A549 (cell line): Measurements from ENCODE around the gene GPD2. TPM values are rescaled to one million over a fixed set of nuclear protein-coding genes. Genes with fewer than 3 reads are reported as not detected.

Experiments used
- ATAC-seq, 2 experiments: fragments of 200-7000 bp in 1 of 2; fragments of >200 bp in 1 of 2; cut with Nextera tagmentation in 1 of 2; cut with Tn5 transposase in 1 of 2; 3 replicates each; pipeline versions ENCODE4 v1.8.0 to v1.9.1; 2018 to 2020; ENCODE audit warnings: mild to moderate bottlenecking in 1 of 2, moderate library complexity in 1 of 2
- CTCF ChIA-PET: fragments of 300-600 bp; sonication (Branson Sonifier 250); formaldehyde crosslinking; extraction: SDS; loops from one replicate; lab custom pipeline; 2021; ENCODE audit warnings: antibody characterized with exemption, inconsistent platforms; lab: Yijun Ruan, JAX
- POLR2A ChIA-PET: fragments of 350-600 bp; formaldehyde crosslinking; extraction: SDS; loops from one replicate; lab custom pipeline; 2021; ENCODE audit warnings: antibody characterized with exemption, inconsistent platforms; lab: Yijun Ruan, JAX
- DNase-seq, 2 experiments: peaks; one replicate each; pipeline versions ENCODE4 v3.0.0 to v3.0.0-alpha.2; 2011 to 2016; ENCODE audit warnings: low read depth in 1 of 2, low spot score in 1 of 2
- FAIRE-seq: peaks from 2 replicates; lab custom pipeline; 2011; peaks lifted over from hg19 to GRCh38; lab: Jason Lieb, UNC
- H3K27ac ChIP-seq, 2 experiments: fragments of >200 bp; sonication (Bioruptor Twin); formaldehyde crosslinking; 3 replicates each; pipeline ENCODE4 v1.5.1; 2016 to 2017
- H3K4me1 ChIP-seq: fragments of >200 bp; sonication (Bioruptor Twin); formaldehyde crosslinking; 3 replicates; pipeline ENCODE4 v1.6.1; 2016
- H3K4me2 ChIP-seq: fragments of >200 bp; sonication (Bioruptor Twin); formaldehyde crosslinking; 3 replicates; pipeline ENCODE4 v1.6.1; 2016
- H3K4me3 ChIP-seq: fragments of >200 bp; sonication (Bioruptor Twin); formaldehyde crosslinking; 3 replicates; pipeline ENCODE4 v1.5.1; 2016
- H3K9me3 ChIP-seq: fragments of >200 bp; sonication (Bioruptor Twin); formaldehyde crosslinking; 3 replicates; pipeline ENCODE4 v1.6.1; 2016
- CBX8 ChIP-seq: fragments of 200-600 bp; sonication (generic); IDR thresholded peaks from 2 replicates; pipeline ENCODE4 v1.6.1; 2016
- CEBPB ChIP-seq, 2 experiments: fragments of >200 bp in 1 of 2; sonication (Bioruptor Twin) in 1 of 2; formaldehyde crosslinking in 1 of 2; IDR thresholded peaks; 2 replicates each; pipeline ENCODE4 v1.6.1; 2012 to 2016
- CHD2 ChIP-seq: fragments of 150-350 bp; IDR thresholded peaks from 2 replicates; pipeline ENCODE4 v1.6.1; 2014; ENCODE audit warnings: low read length; ENCODE audit not compliant: partially characterized antibody
- HOXB13 ChIP-seq: fragments of 250-450 bp; sonication (Bioruptor Pico); IDR thresholded peaks from 2 replicates; pipeline ENCODE4 v1.5.0; 2020; ENCODE audit warnings: low read depth, mild to moderate bottlenecking, moderate library complexity
- MAFK ChIP-seq: fragments of 450-650 bp; IDR thresholded peaks from 2 replicates; pipeline ENCODE4 v1.6.1; 2014; ENCODE audit not compliant: partially characterized antibody
- NR3C1 ChIP-seq: fragments of >200 bp; sonication (Bioruptor Twin); formaldehyde crosslinking; IDR thresholded peaks from 3 replicates; pipeline ENCODE4 v1.6.1; 2017
- PHF8 ChIP-seq: fragments of 200-600 bp; sonication (generic); IDR thresholded peaks from 2 replicates; pipeline ENCODE4 v1.6.1; 2016; ENCODE audit warnings: low read depth, mild to moderate bottlenecking, antibody characterized with exemption, moderate library complexity, borderline replicate concordance
- RCOR1 ChIP-seq: fragments of 150-350 bp; IDR thresholded peaks from 2 replicates; pipeline ENCODE4 v1.6.1; 2014; ENCODE audit warnings: antibody characterized with exemption, low read length, low read depth
- TFCP2L1 ChIP-seq: fragments of 250-450 bp; sonication (Bioruptor Pico); IDR thresholded peaks from 2 replicates; pipeline ENCODE4 v1.5.0; 2021; ENCODE audit warnings: mild to moderate bottlenecking
- ZC3H11A ChIP-seq: fragments of 450-650 bp; IDR thresholded peaks from 2 replicates; pipeline ENCODE4 v1.6.1; 2014; ENCODE audit warnings: antibody characterized with exemption, mild to moderate bottlenecking
- ZSCAN20 ChIP-seq: fragments of 250-450 bp; sonication (Bioruptor Pico); IDR thresholded peaks from 2 replicates; pipeline ENCODE4 v1.8.0; 2022; ENCODE audit warnings: mild to moderate bottlenecking, moderate library complexity
- WGBS: methylation state at CpG from one replicate; pipeline ENCODE4 v1.1.6; 2017; ENCODE audit errors: missing lambda C conversion rate; 5-methylcytosine and 5-hydroxymethylcytosine counted together
- polyA plus RNA-seq, 4 experiments: library from polyadenylated mRNA; depleted of rRNA in 3 of 4; stranded (reverse); fragments of >200 nt; fragmentation: RNase III in 1 of 4; extraction: RNeasy Plus Mini Kit Qiagen cat#74134 plus additional on column Dnase treatment in 1 of 4; gene quantifications; 2 replicates in 3 of 4; 3 replicates in 1 of 4; pipeline ENCODE4 v1.2.3, GENCODE V29; 2011 to 2017
- TF ChIP-seq, protein P1 (sequence below): fragments of 450-650 bp; IDR thresholded peaks from 2 replicates; pipeline ENCODE4 v1.6.1; 2014; ENCODE audit warnings: antibody characterized with exemption
- TF ChIP-seq, protein P2 (sequence below): fragments of 150-350 bp; IDR thresholded peaks from 2 replicates; pipeline ENCODE4 v1.6.1; 2014; ENCODE audit warnings: low read depth, mild to moderate bottlenecking, low read length
- TF ChIP-seq, protein P3 (sequence below): IDR thresholded peaks from 2 replicates; pipeline ENCODE4 v1.6.1; 2012; ENCODE audit warnings: low read depth, borderline replicate concordance
- TF ChIP-seq, protein P4 (sequence below): fragments of 200-600 bp; sonication (generic); IDR thresholded peaks from 2 replicates; pipeline ENCODE4 v1.6.1; 2016; ENCODE audit warnings: antibody characterized with exemption, mild to moderate bottlenecking, moderate library complexity
- TF ChIP-seq, protein P5 (sequence below): fragments of >200 bp; sonication (Bioruptor Twin); formaldehyde crosslinking; IDR thresholded peaks from 3 replicates; pipeline ENCODE4 v1.5.1; 2016

GPD2 gene
- polyA plus RNA-seq, 2 of the 4 experiments (the other 2 are of a cell fraction), result 26.6 to 39.6 TPM

DNA sequence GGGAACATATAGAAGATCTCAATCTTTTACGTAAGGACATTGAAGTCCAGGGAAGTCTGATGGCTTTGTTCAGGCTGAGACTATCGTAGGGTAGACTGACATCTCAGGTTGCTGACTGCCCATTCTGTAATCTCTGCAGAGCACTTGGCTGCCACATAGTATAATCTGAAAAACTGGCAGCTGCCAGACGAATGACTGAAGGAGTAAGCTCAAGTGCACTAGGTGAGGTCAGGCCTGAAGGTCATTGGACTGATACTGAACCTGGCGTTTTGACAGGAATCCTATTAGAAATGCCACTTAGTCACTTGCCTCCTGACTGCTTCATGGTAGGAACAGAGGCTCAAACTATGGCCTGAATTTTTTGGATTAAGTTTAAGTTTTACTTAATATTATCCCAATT, 23.5 kb downstream of the GPD2 start:
- H3K9me3 ChIP-seq, result no peaks in the 10 kb centered on the region
- DNase-seq, result no peak
- CTCF ChIA-PET, result interaction anchor here (0.5 to 0.6 kb wide), 2 partner anchors 12 to 437 kb away, joined by 3 read pairs; no protein-coding TSS in a partner anchor
- POLR2A ChIA-PET, result no interaction called here
- 54% methylated on average over 4 of the region's 4 CpGs for WGBS
- no peak for FAIRE-seq
- peaks cover 80% of the 10 kb centered on the region for H3K4me1 ChIP-seq
- H3K27ac ChIP-seq, result no peak overlapping the region
- H3K4me2 ChIP-seq, result peak overlapping the region; percentile 21
- no peak overlapping the region for H3K4me3 ChIP-seq
- no peak for ATAC-seq
- TF ChIP-seq HOXB13 (CRISPR knock-in tag) (no peak), PHF8 (no peak), NR3C1 (no peak), RCOR1 (no peak), ZC3H11A (no peak), MAFK (no peak), CBX8 (no peak), ZSCAN20 (CRISPR knock-in tag) (no peak), TFCP2L1 (CRISPR knock-in tag) (no peak), CHD2 (no peak)
- TF ChIP-seq, protein P1, sequence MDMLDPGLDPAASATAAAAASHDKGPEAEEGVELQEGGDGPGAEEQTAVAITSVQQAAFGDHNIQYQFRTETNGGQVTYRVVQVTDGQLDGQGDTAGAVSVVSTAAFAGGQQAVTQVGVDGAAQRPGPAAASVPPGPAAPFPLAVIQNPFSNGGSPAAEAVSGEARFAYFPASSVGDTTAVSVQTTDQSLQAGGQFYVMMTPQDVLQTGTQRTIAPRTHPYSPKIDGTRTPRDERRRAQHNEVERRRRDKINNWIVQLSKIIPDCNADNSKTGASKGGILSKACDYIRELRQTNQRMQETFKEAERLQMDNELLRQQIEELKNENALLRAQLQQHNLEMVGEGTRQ, result no peak
- TF ChIP-seq, protein P2, sequence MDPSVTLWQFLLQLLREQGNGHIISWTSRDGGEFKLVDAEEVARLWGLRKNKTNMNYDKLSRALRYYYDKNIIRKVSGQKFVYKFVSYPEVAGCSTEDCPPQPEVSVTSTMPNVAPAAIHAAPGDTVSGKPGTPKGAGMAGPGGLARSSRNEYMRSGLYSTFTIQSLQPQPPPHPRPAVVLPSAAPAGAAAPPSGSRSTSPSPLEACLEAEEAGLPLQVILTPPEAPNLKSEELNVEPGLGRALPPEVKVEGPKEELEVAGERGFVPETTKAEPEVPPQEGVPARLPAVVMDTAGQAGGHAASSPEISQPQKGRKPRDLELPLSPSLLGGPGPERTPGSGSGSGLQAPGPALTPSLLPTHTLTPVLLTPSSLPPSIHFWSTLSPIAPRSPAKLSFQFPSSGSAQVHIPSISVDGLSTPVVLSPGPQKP, result no peak
- TF ChIP-seq, protein P3, sequence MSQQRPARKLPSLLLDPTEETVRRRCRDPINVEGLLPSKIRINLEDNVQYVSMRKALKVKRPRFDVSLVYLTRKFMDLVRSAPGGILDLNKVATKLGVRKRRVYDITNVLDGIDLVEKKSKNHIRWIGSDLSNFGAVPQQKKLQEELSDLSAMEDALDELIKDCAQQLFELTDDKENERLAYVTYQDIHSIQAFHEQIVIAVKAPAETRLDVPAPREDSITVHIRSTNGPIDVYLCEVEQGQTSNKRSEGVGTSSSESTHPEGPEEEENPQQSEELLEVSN, result no peak
- TF ChIP-seq, protein P4, sequence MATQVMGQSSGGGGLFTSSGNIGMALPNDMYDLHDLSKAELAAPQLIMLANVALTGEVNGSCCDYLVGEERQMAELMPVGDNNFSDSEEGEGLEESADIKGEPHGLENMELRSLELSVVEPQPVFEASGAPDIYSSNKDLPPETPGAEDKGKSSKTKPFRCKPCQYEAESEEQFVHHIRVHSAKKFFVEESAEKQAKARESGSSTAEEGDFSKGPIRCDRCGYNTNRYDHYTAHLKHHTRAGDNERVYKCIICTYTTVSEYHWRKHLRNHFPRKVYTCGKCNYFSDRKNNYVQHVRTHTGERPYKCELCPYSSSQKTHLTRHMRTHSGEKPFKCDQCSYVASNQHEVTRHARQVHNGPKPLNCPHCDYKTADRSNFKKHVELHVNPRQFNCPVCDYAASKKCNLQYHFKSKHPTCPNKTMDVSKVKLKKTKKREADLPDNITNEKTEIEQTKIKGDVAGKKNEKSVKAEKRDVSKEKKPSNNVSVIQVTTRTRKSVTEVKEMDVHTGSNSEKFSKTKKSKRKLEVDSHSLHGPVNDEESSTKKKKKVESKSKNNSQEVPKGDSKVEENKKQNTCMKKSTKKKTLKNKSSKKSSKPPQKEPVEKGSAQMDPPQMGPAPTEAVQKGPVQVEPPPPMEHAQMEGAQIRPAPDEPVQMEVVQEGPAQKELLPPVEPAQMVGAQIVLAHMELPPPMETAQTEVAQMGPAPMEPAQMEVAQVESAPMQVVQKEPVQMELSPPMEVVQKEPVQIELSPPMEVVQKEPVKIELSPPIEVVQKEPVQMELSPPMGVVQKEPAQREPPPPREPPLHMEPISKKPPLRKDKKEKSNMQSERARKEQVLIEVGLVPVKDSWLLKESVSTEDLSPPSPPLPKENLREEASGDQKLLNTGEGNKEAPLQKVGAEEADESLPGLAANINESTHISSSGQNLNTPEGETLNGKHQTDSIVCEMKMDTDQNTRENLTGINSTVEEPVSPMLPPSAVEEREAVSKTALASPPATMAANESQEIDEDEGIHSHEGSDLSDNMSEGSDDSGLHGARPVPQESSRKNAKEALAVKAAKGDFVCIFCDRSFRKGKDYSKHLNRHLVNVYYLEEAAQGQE, result no peak

DNA sequence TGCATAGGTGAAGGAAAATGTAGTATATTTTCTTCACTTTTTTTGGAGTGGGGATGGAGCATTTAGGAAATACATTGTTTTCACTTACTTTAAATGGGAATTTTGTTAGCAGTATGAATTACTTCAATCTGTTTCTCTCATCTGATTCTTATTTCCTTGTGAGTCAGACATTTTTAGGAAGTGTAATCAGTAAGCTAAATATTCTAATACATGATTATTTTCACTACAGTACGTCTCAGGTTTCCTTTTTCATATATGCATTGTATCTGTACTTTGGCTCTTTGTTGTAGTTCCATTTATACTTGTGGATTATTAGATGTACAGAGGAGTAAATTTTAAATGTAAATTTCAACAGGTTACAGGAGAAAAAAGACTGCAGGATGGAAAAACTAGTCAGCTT, 27.9 kb downstream of the GPD2 start:
- TF ChIP-seq RCOR1 (no peak), CEBPB (IDR thresholded peaks at IDR 0.05) (no peak), CHD2 (no peak)
- TF ChIP-seq, protein P5, sequence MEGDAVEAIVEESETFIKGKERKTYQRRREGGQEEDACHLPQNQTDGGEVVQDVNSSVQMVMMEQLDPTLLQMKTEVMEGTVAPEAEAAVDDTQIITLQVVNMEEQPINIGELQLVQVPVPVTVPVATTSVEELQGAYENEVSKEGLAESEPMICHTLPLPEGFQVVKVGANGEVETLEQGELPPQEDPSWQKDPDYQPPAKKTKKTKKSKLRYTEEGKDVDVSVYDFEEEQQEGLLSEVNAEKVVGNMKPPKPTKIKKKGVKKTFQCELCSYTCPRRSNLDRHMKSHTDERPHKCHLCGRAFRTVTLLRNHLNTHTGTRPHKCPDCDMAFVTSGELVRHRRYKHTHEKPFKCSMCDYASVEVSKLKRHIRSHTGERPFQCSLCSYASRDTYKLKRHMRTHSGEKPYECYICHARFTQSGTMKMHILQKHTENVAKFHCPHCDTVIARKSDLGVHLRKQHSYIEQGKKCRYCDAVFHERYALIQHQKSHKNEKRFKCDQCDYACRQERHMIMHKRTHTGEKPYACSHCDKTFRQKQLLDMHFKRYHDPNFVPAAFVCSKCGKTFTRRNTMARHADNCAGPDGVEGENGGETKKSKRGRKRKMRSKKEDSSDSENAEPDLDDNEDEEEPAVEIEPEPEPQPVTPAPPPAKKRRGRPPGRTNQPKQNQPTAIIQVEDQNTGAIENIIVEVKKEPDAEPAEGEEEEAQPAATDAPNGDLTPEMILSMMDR, result no peak
- H3K4me1 ChIP-seq, result peaks cover 75% of the 10 kb centered on the region
- ATAC-seq (no peak), FAIRE-seq (no peak), DNase-seq (no peak)
- peak overlapping the region; percentile 32; the same call in 2 of the 3 replicates for H3K4me2 ChIP-seq
- no peak overlapping the region for H3K4me3 ChIP-seq
- ChIA-PET CTCF (interaction anchor here (0.6 to 0.7 kb wide), 2 partner anchors 52 to 1343 kb away, joined by 3 to 5 read pairs; no protein-coding TSS in a partner anchor), POLR2A (no interaction called here)
- H3K9me3 ChIP-seq, result no peaks in the 10 kb centered on the region
- H3K27ac ChIP-seq, result no peak overlapping the region
- WGBS, result 60% methylated on average over 1 of the region's 1 CpG
